Inflammatory macrophage treated with lipopolysaccharide for 1 hour (primary cell): ENCODE data around the gene TMPRSS11A.

ENCODE experiments used
- DNase-seq, 2 donors: peaks; one replicate each; pipeline ENCODE4 v3.0.0-alpha.2; 2020 to 2022

TMPRSS11A gene

GRCh38 chr4:67861513-67861912 lies 101.8 kb downstream of the TMPRSS11A start:
- no peak for DNase-seq
